ENCODE results near the gene CHMP1A. TPM values are rescaled to one million over a fixed set of nuclear protein-coding genes. Genes with fewer than 3 reads are reported as not detected.

Gene CHMP1A
- total RNA-seq (82.2 and 86.2 TPM in 2 replicates), polyA plus RNA-seq (87.5 and 89.6 TPM in 2 replicates)

DNA sequence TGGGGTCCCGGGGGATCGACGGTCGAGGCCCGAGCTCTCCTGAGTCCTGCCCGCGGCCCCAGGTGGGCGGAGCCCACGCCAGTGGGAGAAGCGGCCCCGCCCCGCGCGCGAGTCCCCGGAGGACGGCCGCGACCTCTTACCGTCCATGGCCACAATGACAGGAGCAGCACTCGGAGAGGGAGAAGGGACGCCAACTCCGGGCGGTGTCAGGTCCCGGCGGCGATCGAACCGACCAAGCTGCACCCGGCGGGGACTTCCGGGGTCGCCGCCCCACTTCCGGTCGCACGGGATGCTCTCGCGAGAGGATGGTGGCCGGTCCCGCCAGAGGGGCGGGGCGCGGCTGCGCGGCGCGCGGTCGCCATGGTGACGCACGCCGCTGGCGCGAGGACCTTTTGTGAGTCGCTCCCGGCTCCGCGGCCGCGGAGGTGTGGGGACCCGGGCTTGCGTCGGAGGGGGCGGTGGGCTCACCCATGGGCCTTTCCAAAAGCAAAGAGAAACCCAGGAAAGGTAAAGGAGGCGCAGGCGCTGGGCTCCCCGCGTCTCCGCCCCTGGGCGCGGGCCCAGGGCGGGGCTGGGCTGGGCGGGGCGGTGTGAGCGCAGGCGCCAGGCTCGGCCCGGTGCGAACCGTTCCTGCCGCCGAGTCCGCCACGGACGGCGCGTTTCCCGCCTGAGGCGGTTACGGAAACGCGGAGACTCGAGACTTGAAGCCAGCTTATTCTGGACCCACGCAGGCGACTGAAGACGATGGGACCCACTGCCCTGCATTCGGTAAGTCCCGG is at the start of gene CHMP1A, which contains the start of gene SPATA33:
CHMP1A (minus strand) TSS at position 267 of the 779 bp plus-strand sequence; CDS start at position 147, 120 bp downstream.
SPATA33 (plus strand) TSS at position 395 of the 779 bp plus-strand sequence; CDS start at position 471, 76 bp downstream.
- Histone ChIP-seq H3K27ac (peak within 1 kb of the TSS; percentile 24), H3K9me3 (ENCODE audit: low read depth) (no peaks in the 10 kb centered on the region), H3K27me3 (no peaks in the 10 kb centered on the region), H3K36me3 (peaks cover 3% of the 10 kb centered on the region), H3K4me3 (peak within 1 kb of the TSS; percentile 90), H3K4me1 (ENCODE audit: low read depth) (peaks cover 4% of the 10 kb centered on the region)
- TF ChIP-seq, protein P1, sequence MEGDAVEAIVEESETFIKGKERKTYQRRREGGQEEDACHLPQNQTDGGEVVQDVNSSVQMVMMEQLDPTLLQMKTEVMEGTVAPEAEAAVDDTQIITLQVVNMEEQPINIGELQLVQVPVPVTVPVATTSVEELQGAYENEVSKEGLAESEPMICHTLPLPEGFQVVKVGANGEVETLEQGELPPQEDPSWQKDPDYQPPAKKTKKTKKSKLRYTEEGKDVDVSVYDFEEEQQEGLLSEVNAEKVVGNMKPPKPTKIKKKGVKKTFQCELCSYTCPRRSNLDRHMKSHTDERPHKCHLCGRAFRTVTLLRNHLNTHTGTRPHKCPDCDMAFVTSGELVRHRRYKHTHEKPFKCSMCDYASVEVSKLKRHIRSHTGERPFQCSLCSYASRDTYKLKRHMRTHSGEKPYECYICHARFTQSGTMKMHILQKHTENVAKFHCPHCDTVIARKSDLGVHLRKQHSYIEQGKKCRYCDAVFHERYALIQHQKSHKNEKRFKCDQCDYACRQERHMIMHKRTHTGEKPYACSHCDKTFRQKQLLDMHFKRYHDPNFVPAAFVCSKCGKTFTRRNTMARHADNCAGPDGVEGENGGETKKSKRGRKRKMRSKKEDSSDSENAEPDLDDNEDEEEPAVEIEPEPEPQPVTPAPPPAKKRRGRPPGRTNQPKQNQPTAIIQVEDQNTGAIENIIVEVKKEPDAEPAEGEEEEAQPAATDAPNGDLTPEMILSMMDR (IDR thresholded peaks at IDR 0.05; ENCODE audit: low read depth, low read length) = no peak
- peak; percentile 89 to 93 for DNase-seq (ENCODE audit: low read depth in 1 of 2, low spot score in 1 of 2)

DNA sequence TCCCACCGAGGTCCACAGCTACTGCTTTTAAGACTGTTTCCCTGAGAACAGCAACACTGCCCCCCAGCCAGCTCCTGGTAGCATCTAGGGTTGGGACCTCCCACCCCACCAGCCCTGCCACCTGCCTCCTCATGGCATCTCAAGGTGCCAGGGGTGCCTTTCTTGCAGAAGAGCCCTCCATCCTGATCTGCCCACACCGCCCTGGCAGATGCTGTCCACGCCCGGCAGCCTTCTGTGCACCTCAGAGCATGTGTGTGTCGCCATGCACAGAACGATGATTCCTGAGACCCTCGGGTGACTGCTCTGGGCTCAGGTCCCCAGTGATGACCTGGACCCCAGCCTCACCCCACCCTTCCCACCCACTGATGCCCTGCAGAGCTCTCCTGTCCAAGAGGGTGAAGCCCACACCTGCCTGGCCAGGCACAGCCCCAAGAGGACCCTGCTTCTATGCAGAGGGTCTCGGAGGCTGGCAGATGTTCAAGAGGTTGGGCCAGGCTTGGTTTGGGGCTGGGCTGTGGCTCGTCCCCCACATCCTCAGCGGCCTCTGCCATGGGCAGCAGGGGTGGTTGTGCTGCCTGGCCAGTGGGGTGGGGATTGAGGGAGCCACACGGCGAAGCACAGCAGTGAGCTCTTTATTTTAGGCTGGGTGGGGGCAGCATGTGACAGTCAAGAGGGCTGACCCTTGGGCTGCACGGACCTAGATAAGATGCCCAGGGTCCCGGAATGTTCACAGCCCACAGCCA is 49.2 kb upstream of the CHMP1A start:
- no peak for DNase-seq (ENCODE audit: low read depth in 1 of 2, low spot score in 1 of 2)

DNA sequence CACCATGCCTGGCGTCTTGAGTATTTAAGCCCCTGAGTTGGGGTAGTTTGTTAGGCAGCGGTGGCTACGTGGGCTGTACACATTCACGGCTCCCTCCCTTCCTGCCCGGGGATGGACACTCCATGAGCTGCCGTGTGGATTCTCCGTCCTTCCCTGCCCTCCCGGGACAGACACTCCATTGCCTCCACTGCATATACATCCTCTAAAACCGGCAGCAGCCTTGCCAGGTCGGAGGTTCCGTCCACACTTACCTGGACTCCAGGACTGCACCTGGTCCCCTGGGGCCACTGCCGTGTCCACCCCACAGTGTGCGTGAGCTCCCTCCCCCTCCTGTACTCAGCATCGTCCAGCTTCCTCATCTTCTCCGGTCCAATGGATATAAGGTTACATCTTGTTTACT is 47.5 kb upstream of the CHMP1A start:
- peaks cover 4% of the 10 kb centered on the region for H3K4me1 ChIP-seq (ENCODE audit: low read depth)
- H3K27me3 ChIP-seq = no peaks in the 10 kb centered on the region
- TF ChIP-seq, protein P1 (IDR thresholded peaks at IDR 0.05; ENCODE audit: low read depth, low read length) = no peak
- no peak overlapping the region for H3K27ac ChIP-seq
- no peaks in the 10 kb centered on the region for H3K9me3 ChIP-seq (ENCODE audit: low read depth)
- no peak for DNase-seq (ENCODE audit: low read depth in 1 of 2, low spot score in 1 of 2)
- no peaks in the 10 kb centered on the region for H3K36me3 ChIP-seq
- H3K4me3 ChIP-seq = no peak overlapping the region

More for the DNA sequence above, 49.2 kb upstream of the CHMP1A start:
- TF ChIP-seq, protein P1 (IDR thresholded peaks at IDR 0.05; ENCODE audit: low read depth, low read length) = no peak
- H3K36me3 ChIP-seq = no peaks in the 10 kb centered on the region
- no peak overlapping the region for H3K4me3 ChIP-seq
- no peaks in the 10 kb centered on the region for H3K27me3 ChIP-seq
- no peaks in the 10 kb centered on the region for H3K4me1 ChIP-seq (ENCODE audit: low read depth)
- no peak overlapping the region for H3K27ac ChIP-seq
- H3K9me3 ChIP-seq (ENCODE audit: low read depth) = no peaks in the 10 kb centered on the region

DNA sequence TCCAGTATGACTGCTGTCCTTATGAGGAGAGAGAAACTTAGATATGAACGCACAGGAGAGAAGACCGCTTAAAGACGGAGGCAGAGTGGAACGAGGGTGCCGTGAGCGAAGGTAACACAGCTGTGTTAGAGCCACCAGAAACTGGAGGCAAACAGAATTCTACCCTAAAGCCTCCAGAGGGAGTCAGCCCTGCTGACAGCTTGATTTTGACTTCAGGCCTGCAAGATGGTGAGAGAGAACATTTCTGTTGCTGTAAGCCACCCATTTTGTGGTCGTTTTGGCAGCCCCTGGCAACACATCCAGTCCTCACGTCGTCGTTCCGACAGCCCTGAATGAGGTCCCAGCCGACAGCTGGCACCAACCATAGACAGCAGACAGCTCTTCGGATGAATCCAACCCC is 46.8 kb upstream of the CHMP1A start:
- H3K27ac ChIP-seq = no peak overlapping the region
- TF ChIP-seq, protein P1 (IDR thresholded peaks at IDR 0.05; ENCODE audit: low read depth, low read length) = no peak
- H3K4me1 ChIP-seq (ENCODE audit: low read depth) = peaks cover 8% of the 10 kb centered on the region
- H3K27me3 ChIP-seq = no peaks in the 10 kb centered on the region
- no peak for DNase-seq (ENCODE audit: low read depth in 1 of 2, low spot score in 1 of 2)
- no peaks in the 10 kb centered on the region for H3K9me3 ChIP-seq (ENCODE audit: low read depth)
- no peaks in the 10 kb centered on the region for H3K36me3 ChIP-seq
- H3K4me3 ChIP-seq = no peak overlapping the region

- TF ChIP-seq, protein P1 (IDR thresholded peaks at IDR 0.05; ENCODE audit: low read depth, low read length) = no peak
- Histone ChIP-seq H3K27me3 (no peaks in the 10 kb centered on the region), H3K36me3 (no peaks in the 10 kb centered on the region), H3K4me3 (peak within 1 kb of the TSS; percentile 49), H3K27ac (peak within 1 kb of the TSS; percentile 53), H3K4me1 (ENCODE audit: low read depth) (peaks cover 8% of the 10 kb centered on the region), H3K9me3 (ENCODE audit: low read depth) (no peaks in the 10 kb centered on the region)
- DNase-seq (ENCODE audit: low read depth in 1 of 2, low spot score in 1 of 2) = peak; percentile 82 to 97
These were observed 44.2 kb upstream of the CHMP1A start, which contains the start of gene SPATA2L for GRCh38 chr16:89701425-89702406. SPATA2L (minus strand) TSS chr16:89701705; CDS start chr16:89701232, 473 bp downstream.

Measured in cardiac muscle cell (in vitro differentiated cells and primary cell).